HL-60 (cell line): ENCODE measurements around the gene DYNC2I2.

Experiments used
- DNase-seq, 2 experiments: peaks; one replicate each; pipeline ENCODE4 v3.0.0-alpha.2; 2010 to 2020; ENCODE audit warnings: low read depth in 1 of 2, low spot score in 1 of 2
- H3K27ac ChIP-seq: fragments of 250-450 bp; sonication (Bioruptor Pico); replicated peaks from 2 replicates; pipeline ENCODE4 v1.5.1; 2020; ENCODE audit warnings: mild to moderate bottlenecking, moderate library complexity
- H3K27me3 ChIP-seq: fragments of 250-450 bp; sonication (Bioruptor Pico); 2 replicates; pipeline ENCODE4 v1.5.1; 2021; ENCODE audit warnings: mild to moderate bottlenecking, moderate library complexity; ENCODE audit not compliant: insufficient read depth, poor library complexity, severe bottlenecking
- H3K4me3 ChIP-seq: replicated peaks from 2 replicates; pipeline ENCODE4 v1.5.1; 2011; ENCODE audit warnings: mild to moderate bottlenecking, control low read depth, low read length; ENCODE audit not compliant: insufficient read depth
- GABPA ChIP-seq: IDR thresholded peaks from 2 replicates; pipeline ENCODE4 v1.6.1; 2012; ENCODE audit warnings: low read depth
- POLR2AphosphoS5 ChIP-seq: IDR thresholded peaks from 2 replicates; pipeline ENCODE4 v1.6.1; 2012; ENCODE audit warnings: low read depth
- SPI1 ChIP-seq: IDR thresholded peaks from 2 replicates; pipeline ENCODE4 v1.6.1; 2012; ENCODE audit warnings: low read depth, mild to moderate bottlenecking, borderline replicate concordance
- TF ChIP-seq, protein P1 (sequence below): IDR thresholded peaks from 2 replicates; pipeline ENCODE4 v1.6.1; 2012; ENCODE audit warnings: low read depth; ENCODE audit not compliant: insufficient replicate concordance
- TF ChIP-seq, protein P2 (sequence below): IDR thresholded peaks from one replicate; pipeline ENCODE4 v1.5.1; 2011; ENCODE audit warnings: low read length, control low read depth, inconsistent platforms; ENCODE audit not compliant: insufficient read depth

DYNC2I2 gene

DNA sequence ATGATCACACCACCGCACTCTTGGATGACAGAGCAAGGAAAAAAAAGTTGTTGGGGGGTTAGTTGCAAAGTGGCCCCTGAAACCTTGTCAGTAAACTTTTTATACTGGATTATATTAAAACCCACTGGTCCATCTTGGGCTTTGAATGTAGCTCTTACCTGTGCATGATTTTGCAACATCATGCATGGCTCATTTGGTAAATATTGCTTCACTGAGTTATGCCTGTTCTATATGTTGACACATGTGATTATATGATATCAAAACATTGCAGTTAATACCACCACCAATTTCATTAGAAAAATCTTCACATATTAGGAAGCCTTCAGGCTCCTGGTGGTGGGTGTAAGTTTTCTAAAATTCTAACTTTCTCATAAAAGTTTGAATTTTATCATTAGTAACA lies 41.9 kb downstream of the DYNC2I2 start:
- TF ChIP-seq GABPA (no peak), POLR2AphosphoS5 (no peak), SPI1 (no peak)
- TF ChIP-seq, protein P1, sequence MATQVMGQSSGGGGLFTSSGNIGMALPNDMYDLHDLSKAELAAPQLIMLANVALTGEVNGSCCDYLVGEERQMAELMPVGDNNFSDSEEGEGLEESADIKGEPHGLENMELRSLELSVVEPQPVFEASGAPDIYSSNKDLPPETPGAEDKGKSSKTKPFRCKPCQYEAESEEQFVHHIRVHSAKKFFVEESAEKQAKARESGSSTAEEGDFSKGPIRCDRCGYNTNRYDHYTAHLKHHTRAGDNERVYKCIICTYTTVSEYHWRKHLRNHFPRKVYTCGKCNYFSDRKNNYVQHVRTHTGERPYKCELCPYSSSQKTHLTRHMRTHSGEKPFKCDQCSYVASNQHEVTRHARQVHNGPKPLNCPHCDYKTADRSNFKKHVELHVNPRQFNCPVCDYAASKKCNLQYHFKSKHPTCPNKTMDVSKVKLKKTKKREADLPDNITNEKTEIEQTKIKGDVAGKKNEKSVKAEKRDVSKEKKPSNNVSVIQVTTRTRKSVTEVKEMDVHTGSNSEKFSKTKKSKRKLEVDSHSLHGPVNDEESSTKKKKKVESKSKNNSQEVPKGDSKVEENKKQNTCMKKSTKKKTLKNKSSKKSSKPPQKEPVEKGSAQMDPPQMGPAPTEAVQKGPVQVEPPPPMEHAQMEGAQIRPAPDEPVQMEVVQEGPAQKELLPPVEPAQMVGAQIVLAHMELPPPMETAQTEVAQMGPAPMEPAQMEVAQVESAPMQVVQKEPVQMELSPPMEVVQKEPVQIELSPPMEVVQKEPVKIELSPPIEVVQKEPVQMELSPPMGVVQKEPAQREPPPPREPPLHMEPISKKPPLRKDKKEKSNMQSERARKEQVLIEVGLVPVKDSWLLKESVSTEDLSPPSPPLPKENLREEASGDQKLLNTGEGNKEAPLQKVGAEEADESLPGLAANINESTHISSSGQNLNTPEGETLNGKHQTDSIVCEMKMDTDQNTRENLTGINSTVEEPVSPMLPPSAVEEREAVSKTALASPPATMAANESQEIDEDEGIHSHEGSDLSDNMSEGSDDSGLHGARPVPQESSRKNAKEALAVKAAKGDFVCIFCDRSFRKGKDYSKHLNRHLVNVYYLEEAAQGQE, result no peak
- TF ChIP-seq, protein P2, sequence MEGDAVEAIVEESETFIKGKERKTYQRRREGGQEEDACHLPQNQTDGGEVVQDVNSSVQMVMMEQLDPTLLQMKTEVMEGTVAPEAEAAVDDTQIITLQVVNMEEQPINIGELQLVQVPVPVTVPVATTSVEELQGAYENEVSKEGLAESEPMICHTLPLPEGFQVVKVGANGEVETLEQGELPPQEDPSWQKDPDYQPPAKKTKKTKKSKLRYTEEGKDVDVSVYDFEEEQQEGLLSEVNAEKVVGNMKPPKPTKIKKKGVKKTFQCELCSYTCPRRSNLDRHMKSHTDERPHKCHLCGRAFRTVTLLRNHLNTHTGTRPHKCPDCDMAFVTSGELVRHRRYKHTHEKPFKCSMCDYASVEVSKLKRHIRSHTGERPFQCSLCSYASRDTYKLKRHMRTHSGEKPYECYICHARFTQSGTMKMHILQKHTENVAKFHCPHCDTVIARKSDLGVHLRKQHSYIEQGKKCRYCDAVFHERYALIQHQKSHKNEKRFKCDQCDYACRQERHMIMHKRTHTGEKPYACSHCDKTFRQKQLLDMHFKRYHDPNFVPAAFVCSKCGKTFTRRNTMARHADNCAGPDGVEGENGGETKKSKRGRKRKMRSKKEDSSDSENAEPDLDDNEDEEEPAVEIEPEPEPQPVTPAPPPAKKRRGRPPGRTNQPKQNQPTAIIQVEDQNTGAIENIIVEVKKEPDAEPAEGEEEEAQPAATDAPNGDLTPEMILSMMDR, result no peak
- Histone ChIP-seq H3K27ac (no peak overlapping the region), H3K4me3 (no peak overlapping the region), H3K27me3 (no peaks in the 10 kb centered on the region)
- no peak for DNase-seq

DNA sequence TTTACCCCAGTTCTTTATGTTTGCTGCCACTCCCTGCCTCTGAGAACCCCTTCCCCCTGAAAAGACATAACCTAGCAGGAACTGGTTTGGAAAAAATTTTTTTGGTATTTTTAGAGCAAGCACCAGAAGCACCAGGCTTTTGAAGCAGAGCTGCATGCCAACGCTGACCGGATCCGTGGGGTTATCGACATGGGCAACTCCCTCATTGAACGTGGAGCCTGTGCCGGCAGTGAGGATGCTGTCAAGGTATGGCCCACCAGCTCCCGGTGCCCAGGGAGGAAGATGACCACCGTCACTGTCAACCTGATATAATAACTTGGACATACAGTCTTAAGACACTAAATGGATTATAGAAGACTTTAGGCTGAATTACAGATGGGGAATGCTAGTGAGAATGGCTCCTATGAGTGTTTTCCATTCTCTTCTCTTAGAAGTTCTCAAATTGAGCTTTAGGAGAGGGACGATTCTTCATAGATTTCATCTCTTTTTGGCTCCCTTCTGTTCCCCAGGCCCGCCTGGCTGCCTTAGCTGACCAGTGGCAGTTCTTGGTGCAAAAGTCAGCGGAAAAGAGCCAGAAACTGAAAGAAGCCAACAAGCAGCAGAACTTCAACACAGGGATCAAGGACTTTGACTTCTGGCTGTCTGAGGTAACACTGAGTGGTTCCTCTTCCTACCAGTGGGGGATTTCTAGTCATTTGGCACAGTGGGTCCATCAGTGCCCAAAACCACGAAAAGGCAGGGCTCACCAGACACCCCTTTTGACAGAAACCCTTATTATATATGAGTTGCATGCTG lies 44.9 kb downstream of the DYNC2I2 start:
- Histone ChIP-seq H3K4me3 (no peak overlapping the region), H3K27me3 (no peaks in the 10 kb centered on the region), H3K27ac (no peak overlapping the region)
- no peak for TF ChIP-seq SPI1
- TF ChIP-seq, protein P1, result no peak
- TF ChIP-seq, protein P2, result no peak
- TF ChIP-seq GABPA, result no peak
- no peak for TF ChIP-seq POLR2AphosphoS5
- no peak for DNase-seq

DNA sequence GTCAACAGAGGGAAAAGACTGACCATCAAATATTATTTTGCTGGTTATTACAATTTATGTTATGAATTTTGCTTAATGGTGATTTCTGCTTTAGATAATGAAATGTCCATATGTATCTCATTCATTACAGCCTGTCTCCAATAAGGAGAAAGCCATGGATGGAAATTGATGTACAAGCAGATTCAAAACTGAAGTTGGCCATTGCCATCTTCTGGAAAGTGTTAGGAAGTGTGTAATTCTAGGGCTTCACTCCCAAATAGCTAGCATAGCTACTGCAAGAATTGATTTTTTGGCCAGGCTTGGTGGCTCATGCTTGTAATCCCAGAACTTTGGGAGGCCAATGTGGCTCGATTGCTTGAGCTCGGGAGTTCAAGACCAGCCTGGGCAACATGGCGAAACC lies 45.8 kb downstream of the DYNC2I2 start:
- DNase-seq, result no peak
- no peak for TF ChIP-seq POLR2AphosphoS5
- TF ChIP-seq, protein P1, result no peak
- TF ChIP-seq, protein P2, result no peak
- no peak for TF ChIP-seq SPI1
- TF ChIP-seq GABPA, result no peak
- Histone ChIP-seq H3K4me3 (no peak overlapping the region), H3K27ac (no peak overlapping the region), H3K27me3 (no peaks in the 10 kb centered on the region)
